Measurements from ENCODE around the gene ATG2A. TPM values are rescaled to one million over a fixed set of nuclear protein-coding genes. Genes with fewer than 3 reads are reported as not detected.

The ATG2A gene
- total and polyA plus RNA-seq, 5 experiments from 2014 or later: 3.4 to 41.4 (median 4.2) TPM

DNA sequence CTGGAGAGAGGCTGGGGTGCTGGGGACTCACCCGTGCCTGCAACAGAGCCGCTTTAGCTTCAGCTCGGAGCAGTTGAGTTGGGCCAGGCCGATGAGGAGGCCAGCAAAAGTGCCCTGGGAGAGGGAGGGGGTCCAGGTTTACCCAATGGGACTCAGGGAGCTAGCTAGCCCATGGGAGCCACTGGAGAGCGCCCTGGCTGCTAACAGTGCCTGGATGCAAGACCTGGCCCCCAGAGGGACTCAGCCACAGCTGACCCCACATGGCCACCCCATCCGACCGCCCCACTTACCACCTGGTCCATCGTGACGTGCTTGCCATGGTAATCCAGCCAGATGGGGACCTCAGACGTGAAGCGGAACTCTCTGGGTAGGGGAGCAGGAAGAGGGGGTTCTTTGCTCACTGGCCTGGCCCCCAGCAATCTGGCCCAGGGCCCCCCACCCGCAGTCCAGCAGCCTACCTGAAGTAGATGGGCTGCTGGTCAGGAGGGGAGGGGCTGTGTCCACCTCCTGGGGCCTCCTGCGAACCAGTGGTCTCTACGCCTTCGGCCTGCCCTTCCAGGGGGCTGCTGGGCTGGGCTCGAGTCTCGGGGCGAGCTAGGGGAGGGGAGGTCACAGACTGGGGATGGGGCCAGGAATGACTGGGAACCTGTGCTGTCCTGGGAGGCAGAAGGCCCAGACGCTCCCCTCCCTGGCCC lies 19.5 kb downstream of the ATG2A start:
- Mint-ChIP-seq H3K27ac (peak overlapping the region in 1 of 10 donors; percentile 48), H3K9me3 (no peaks in the 10 kb centered on the region), H3K4me1 (peaks cover 14 to 25% (median 15%) of the 10 kb centered on the region in 4 donors), H3K27me3 (no peaks in the 10 kb centered on the region), H3K4me3 (no peak overlapping the region), H3K36me3 (peaks cover 0 to 48% (median 6%) of the 10 kb centered on the region in 3 donors)
- ATAC-seq (no peak), DNase-seq (no peak)
- POLR2A ChIA-PET: interaction anchor here (45.7 kb wide), 1 partner anchor 41 kb away, joined by 2449 read pairs; the partner anchor contains the start of gene CDC42BPG

DNA sequence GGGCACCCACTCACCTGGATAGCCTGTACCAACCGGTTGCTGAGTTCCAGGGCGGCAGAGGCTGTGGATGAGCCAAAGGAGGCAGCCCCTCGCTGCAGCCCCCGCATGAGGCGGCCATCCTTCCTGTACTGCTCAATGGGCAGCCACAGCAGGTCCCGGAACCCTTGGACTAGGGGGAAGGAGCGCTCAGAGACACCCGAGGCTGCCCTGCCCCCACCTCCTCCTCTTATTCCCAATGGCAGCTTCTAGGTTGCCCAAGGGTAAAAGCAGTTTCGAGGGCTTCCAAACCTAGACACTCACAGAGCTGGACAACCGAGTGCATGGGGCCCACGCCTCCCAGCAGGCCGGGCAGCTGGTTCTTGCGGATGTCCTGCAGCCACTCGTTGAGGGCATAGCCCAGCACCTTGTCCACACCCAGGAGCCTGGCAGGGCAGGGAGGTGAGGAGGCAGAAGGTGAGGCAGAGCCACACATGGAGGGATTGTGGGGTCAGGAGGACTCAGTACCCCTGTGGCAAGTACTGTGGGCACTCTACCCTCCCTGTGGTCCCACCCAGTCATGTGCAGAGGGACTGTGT lies 20.5 kb downstream of the ATG2A start:
- H3K4me3 Mint-ChIP-seq: no peak overlapping the region
- peak overlapping the region in 2 of 10 donors; percentile 28 to 76 for H3K27ac Mint-ChIP-seq
- peaks cover 14 to 21% (median 16%) of the 10 kb centered on the region in 4 donors for H3K4me1 Mint-ChIP-seq
- POLR2A ChIA-PET: interaction anchor here (0.6 to 45.7 kb wide), 2 partner anchors 40 to 210 kb away, joined by 4 to 2449 read pairs; partner anchors contain the start of gene CDC42BPG
- H3K9me3 Mint-ChIP-seq: no peaks in the 10 kb centered on the region
- H3K36me3 Mint-ChIP-seq: peaks cover 0 to 42% (median 6%) of the 10 kb centered on the region in 3 donors
- no peak for ATAC-seq
- no peak for DNase-seq
- H3K27me3 Mint-ChIP-seq: no peaks in the 10 kb centered on the region

DNA sequence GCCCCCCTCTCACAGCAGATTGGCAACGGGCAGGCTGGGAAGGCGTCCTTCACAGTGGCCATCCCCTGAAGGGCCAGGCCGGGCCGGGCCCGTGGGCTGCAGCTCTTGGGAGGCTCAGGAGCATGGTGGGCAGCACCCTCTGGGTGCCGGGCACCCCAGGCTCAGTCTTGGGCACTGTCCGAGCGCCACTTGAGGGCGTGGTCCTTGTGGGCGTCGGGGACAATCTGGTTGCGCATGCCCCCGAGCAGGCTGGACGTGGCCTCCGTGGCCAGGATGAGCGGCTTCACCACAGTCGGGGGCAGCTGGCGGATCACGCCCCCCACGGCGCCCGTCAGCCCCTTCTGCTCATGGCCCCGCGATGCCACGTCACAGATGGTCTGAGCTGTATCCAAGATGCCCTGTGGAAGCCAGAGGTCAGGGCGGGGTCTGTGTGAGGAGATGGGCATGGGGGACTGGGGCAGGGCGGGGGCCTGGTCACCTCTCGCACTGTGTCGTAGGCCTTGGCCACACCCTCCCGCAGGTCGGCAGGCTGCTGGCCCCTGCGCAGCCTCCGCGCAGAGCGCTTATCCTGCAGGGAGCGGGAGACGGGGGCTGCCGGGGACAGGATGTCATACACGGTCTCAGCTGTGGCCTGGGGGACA lies 22.1 kb downstream of the ATG2A start:
- Mint-ChIP-seq H3K27ac (peak overlapping the region in 1 of 10 donors; percentile 76), H3K4me3 (no peak overlapping the region), H3K27me3 (no peaks in the 10 kb centered on the region), H3K4me1 (peaks cover 7 to 12% (median 10%) of the 10 kb centered on the region in 4 donors), H3K9me3 (no peaks in the 10 kb centered on the region), H3K36me3 (peaks cover 0 to 32% (median 3%) of the 10 kb centered on the region in 3 donors)
- ATAC-seq (no peak), DNase-seq (no peak)
- POLR2A ChIA-PET: interaction anchor here (0.8 to 45.7 kb wide), 4 partner anchors 10 to 39 kb away, joined by 3 to 2449 read pairs (median 9); partner anchors contain the start of genes CDC42BPG and EHD1

DNA sequence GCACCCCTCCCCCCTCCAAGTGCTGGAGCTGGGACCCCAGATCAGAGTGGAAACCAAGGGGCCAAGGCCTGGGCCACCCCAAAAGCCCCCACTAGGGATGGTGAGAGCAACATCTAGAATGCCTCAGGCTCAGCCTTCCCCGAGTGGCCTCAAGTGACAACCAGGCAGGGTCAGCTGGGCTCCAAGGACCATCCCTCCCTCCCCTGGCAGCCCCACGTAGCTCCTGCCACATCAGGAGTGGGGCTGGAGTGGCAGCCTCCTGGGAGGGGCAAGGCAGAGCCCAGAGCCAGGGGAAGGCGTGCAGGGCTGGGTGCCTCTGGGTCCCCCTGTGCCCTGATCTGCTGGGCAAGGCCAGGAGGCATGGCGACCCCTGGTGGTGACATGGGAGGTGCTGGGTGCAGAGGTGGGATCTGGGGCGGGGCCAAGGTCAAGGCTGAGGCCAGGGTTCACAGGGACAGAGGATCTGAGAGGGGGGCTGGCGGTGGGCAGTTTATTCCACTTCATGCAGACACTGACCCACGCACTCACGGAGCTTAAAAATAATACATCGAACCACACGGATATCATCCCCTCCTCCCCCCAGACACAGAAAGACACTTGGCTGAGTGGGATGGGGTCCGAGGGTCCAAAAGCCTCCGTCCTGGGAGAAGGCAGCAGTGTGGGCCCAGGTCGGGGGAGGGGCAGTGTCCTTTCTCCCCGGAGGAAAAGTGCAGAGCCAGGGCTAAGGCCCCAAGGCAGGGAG lies 22.8 kb downstream of the ATG2A start:
- peaks cover 0 to 26% (median under 1%) of the 10 kb centered on the region in 3 donors for H3K36me3 Mint-ChIP-seq
- POLR2A ChIA-PET: interaction anchor here (1.1 to 45.7 kb wide), 4 partner anchors 9 to 150 kb away, joined by 4 to 2449 read pairs (median 10); partner anchors contain the start of genes CDC42BPG, EHD1 and RASGRP2

DNA sequence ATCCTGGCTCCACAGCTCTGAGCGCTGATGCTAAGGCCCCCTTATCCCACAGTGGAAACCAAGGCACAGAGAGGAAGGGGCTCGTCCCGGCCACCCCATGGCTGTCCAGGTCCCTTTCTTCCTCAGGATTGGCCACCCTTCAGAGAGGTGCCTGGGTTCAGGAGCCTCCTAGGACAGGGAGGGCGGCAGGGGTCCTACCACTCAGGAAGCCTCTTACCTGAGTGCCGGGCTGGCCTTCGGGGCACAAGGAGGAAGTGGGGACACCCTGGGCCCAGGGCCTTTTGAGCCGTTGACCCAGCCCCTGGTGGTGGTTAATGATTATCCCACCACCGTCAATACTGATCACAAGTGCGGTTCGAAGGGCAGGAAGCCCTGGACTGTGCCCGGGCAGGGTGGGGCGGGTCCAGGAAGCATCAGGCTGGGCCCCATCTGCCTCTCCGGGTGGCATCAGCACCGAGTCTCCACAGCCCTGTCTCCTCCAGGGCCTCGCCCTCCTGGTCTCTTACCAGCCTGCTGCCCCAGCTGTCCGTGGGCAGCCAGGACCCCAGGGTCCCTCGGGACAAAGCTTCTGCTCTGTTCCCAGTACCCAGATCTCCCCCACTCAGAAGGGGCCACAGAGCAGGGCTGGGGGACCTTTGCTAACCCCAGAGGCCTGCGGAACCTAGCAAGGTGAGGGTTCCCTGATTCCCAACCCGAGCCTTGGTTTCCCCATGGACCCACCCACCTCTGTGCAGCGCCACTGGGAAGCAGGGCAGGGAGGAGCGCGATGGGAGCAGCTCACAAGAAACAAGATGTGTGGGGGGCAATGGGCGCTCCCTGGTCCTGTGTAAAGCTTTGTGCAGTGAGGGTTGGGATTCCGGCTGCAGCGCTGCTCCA lies 23.6 kb downstream of the ATG2A start:
- H3K9me3 Mint-ChIP-seq: no peaks in the 10 kb centered on the region
- DNase-seq (no peak), ATAC-seq (no peak)
- no peaks in the 10 kb centered on the region for H3K27me3 Mint-ChIP-seq
- peaks cover 4 to 13% (median 8%) of the 10 kb centered on the region in 4 donors for H3K4me1 Mint-ChIP-seq
- peaks cover 0 to 19% (median 0%) of the 10 kb centered on the region in 3 donors for H3K36me3 Mint-ChIP-seq
- POLR2A ChIA-PET: interaction anchor here (1.0 to 45.7 kb wide), 6 partner anchors 8 to 149 kb away, joined by 3 to 2449 read pairs (median 10); partner anchors contain the start of genes CDC42BPG, EHD1 and RASGRP2
- no peak overlapping the region for H3K4me3 Mint-ChIP-seq
- peak overlapping the region in 1 of 10 donors; percentile 3 for H3K27ac Mint-ChIP-seq

More for the DNA sequence above, 22.8 kb downstream of the ATG2A start:
- Mint-ChIP-seq H3K4me1 (peaks cover 6 to 11% (median 8%) of the 10 kb centered on the region in 4 donors), H3K4me3 (no peak overlapping the region), H3K27me3 (no peaks in the 10 kb centered on the region), H3K27ac (peak overlapping the region in 3 of 10 donors; percentile 9 to 68 (median 45)), H3K9me3 (no peaks in the 10 kb centered on the region)
- ATAC-seq (peak; percentile 93 to 98), DNase-seq (peak; percentile 80 to 95 (median 90))

DNA sequence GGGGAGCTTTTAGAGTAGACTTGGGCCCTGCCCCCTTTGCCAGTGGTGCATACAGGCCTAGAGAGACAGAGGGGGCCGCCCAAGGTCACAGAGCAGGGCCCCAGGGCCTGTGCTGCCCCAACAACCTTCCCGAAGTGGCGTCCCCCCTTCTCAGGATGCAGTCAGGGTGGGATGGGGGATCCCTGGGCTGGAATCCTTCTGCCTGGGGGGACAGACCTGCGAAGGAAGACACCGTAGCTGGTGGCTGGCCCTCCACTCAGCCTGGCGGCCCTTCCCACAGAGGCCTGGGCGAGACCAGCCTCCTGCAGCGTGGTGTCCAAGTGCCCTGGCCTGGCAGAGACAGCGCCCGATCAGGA lies 24.2 kb downstream of the ATG2A start:
- peaks cover 10 to 19% (median 14%) of the 10 kb centered on the region in 4 donors for H3K4me1 Mint-ChIP-seq
- POLR2A ChIA-PET: interaction anchor here (1.0 to 45.7 kb wide), 3 partner anchors 10 to 36 kb away, joined by 3 to 2449 read pairs (median 64); partner anchors contain the start of genes CDC42BPG and EHD1
- H3K36me3 Mint-ChIP-seq: peaks cover 0 to 15% (median 0%) of the 10 kb centered on the region in 3 donors
- H3K27me3 Mint-ChIP-seq: no peaks in the 10 kb centered on the region
- DNase-seq (no peak), ATAC-seq (no peak)
- no peak overlapping the region for H3K4me3 Mint-ChIP-seq
- peak overlapping the region in 1 of 10 donors; percentile 3 for H3K27ac Mint-ChIP-seq
- no peaks in the 10 kb centered on the region for H3K9me3 Mint-ChIP-seq

DNA sequence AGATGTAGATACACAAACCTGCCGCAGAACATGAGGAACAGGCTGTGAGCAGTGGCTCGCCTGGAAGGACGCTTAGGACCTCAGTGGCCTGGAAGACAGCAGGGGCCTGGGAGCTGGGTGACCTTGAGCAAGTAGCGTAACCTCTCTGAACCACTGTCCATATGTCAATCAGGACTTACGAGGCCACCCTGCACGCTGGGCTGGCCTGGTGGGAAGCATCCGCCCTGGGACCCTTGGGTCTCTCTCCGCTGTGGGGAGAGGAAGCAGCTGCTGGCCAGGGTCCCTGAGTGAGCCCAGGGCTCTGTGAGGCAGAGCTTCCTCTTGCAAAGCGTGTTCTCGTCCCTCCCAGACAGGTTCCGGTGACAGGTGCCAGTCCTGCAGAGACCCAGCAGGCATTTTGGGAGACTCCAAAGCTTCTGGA lies 24.6 kb downstream of the ATG2A start:
- peak overlapping the region in 1 of 10 donors; percentile 36 for H3K27ac Mint-ChIP-seq
- peaks cover 0 to 11% (median 0%) of the 10 kb centered on the region in 3 donors for H3K36me3 Mint-ChIP-seq
- POLR2A ChIA-PET: interaction anchor here (1.0 to 45.7 kb wide), 3 partner anchors 9 to 36 kb away, joined by 3 to 2449 read pairs (median 64); partner anchors contain the start of genes CDC42BPG and EHD1
- H3K4me1 Mint-ChIP-seq: peaks cover 13 to 21% (median 16%) of the 10 kb centered on the region in 4 donors
- no peak overlapping the region for H3K4me3 Mint-ChIP-seq
- no peaks in the 10 kb centered on the region for H3K9me3 Mint-ChIP-seq
- ATAC-seq (no peak), DNase-seq (no peak)
- no peaks in the 10 kb centered on the region for H3K27me3 Mint-ChIP-seq

DNA sequence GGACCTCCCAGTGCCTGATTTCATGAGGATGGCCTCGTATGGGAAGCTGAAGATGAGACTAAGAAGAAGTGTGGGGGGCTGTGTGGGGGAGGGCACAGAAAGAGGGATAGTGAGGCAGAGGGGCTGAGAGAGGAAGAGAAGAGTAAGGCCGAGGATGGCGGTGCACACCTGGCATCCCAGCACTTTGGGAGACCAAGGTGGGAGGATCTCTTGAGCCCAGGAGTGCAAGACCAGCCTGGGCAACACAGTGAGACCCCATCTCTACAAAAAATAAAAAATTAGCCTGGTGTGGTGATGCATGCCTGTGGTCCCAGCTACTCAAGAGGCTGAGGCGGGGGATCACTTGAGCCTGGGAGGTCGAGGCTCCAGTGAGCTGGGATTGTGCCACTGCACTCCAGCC lies 25.1 kb downstream of the ATG2A start:
- H3K4me3 Mint-ChIP-seq: no peak overlapping the region
- peak overlapping the region in 2 of 10 donors; percentile 38 to 80 for H3K27ac Mint-ChIP-seq
- no peaks in the 10 kb centered on the region for H3K9me3 Mint-ChIP-seq
- POLR2A ChIA-PET: interaction anchor here (6.5 to 45.7 kb wide), 2 partner anchors 15 to 36 kb away, joined by 64 to 2449 read pairs; partner anchors contain the start of genes CDC42BPG and EHD1
- H3K36me3 Mint-ChIP-seq: peaks cover 0 to 7% (median 0%) of the 10 kb centered on the region in 3 donors
- DNase-seq (no peak), ATAC-seq (no peak)
- H3K4me1 Mint-ChIP-seq: peaks cover 15 to 24% (median 19%) of the 10 kb centered on the region in 4 donors
- H3K27me3 Mint-ChIP-seq: no peaks in the 10 kb centered on the region

DNA sequence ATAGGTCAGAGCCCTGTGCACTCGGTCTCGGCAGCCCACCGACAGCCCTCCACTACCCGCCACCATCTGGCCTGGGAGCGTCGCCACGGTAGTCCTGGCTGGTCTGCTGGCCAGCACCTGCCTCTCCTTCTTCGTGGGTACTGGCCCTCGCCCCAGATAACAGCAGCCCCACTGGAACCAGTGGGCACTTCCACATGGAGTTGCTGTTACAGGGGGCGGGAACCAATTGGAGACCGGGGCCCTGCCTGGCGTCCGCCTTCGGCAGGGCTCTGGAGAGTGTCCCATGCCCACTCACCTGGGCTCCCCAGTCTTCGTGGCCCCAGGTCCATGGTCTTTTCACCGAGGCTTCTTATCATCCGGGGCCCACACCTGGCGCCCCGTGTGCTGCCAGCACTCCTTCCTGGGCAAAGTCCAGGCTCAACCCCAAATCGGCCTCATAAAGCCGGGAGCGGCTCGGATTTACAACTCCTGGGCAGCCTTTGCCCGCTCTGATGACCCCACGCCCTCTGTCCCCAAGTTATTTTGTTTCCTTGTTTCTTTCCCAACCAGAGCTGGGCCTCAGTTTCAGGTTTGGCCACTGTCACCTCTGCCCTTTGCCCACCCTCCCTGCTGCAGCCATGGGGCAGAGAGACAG lies 25.7 kb downstream of the ATG2A start:
- Mint-ChIP-seq H3K36me3 (peaks cover 0 to 4% (median 0%) of the 10 kb centered on the region in 3 donors), H3K9me3 (no peaks in the 10 kb centered on the region), H3K27ac (no peak overlapping the region), H3K27me3 (no peaks in the 10 kb centered on the region), H3K4me1 (peaks cover 15 to 24% (median 19%) of the 10 kb centered on the region in 4 donors), H3K4me3 (no peak overlapping the region)
- ATAC-seq (no peak), DNase-seq (no peak)
- POLR2A ChIA-PET: interaction anchor here (6.5 to 45.7 kb wide), 2 partner anchors 14 to 35 kb away, joined by 64 to 2449 read pairs; partner anchors contain the start of genes CDC42BPG and EHD1

DNA sequence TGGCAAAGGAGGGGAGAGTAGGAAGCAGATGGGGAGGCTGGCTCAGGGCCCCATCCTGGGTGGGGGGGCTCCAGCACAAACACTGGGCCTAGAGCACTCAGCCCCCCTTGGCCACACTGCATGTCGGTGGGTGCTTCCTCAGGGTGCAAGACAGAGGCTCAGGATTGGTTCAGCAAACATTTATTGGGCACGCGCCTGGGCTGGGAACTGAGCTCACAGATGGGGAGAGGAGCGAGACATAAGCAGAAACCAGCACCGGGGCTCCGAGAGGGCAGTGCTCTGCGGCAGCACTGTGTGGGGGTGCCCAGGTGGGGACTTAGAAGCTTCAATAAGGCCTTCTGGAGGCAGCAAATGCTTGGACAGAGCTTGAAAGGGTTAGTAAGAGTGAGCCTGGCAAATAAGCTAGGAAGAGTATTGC lies 26.5 kb downstream of the ATG2A start:
- no peaks in the 10 kb centered on the region for H3K27me3 Mint-ChIP-seq
- peak overlapping the region in 1 of 10 donors; percentile 25 for H3K27ac Mint-ChIP-seq
- no peak overlapping the region for H3K4me3 Mint-ChIP-seq
- no peaks in the 10 kb centered on the region for H3K9me3 Mint-ChIP-seq
- H3K36me3 Mint-ChIP-seq: no peaks in the 10 kb centered on the region
- ATAC-seq (no peak), DNase-seq (no peak)
- POLR2A ChIA-PET: interaction anchor here (0.7 to 45.7 kb wide), 3 partner anchors 13 to 86 kb away, joined by 3 to 2449 read pairs (median 64); partner anchors contain the start of genes CDC42BPG and EHD1
- peaks cover 17 to 30% (median 25%) of the 10 kb centered on the region in 4 donors for H3K4me1 Mint-ChIP-seq
